ENCODE data around the gene WDR81.

Gene WDR81

DNA sequence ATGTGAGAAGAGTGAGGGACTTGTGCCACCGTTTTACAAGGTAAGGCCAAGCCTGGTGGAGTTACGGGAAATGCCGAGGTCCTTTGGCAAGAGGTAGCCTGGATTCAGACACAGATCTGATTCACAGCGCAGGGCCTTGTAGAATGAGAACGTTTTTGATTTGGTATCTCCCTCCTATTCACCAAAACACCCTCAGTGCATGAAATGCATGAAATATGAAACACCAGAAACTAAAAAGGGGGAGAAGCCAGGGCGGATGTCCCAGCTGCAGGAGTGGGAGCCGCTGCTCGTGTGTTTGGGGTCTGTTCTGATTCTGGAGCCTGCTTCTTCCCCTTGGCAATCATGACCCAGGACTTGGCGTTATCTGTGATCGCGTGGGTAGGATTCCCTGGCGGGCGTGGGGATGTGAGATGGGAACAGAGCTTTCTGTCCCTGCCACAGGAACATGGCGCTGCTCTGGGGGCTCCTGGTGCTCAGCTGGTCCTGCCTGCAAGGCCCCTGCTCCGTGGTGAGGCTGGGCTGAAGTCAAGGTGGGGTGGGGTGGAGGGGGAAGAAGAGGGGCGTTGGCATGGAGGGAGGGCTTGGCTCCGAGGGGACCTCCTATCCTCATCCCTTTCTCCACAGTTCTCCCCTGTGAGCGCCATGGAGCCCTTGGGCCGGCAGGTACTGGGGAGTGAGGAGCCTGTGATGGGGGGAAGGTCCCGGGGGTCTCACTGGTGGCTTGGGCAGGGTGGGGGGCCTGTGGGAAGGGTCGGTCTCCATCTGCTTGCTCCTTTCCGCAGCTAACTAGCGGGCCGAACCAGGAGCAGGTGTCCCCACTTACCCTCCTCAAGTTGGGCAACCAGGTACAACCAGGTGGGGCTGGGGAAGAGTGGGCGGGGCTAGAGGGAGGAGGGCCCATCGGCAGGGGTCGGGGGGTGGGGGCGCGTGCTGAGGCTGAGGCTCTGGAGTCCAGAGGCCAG is 20.3 kb downstream of the WDR81 start:
- Histone ChIP-seq H3K4me1 (ENCODE audit: control insufficient read depth, insufficient read depth, low read length) (no peaks in the 10 kb centered on the region), H3K4me3 (ENCODE audit: low read depth, low read length) (no peak overlapping the region), H3K27ac (ENCODE audit: extremely low read depth, low read depth, low read length) (no peak overlapping the region), H3K9me3 (ENCODE audit: control insufficient read depth, insufficient read depth, low read depth, low read length) (no peaks in the 10 kb centered on the region), H3K36me3 (ENCODE audit: control insufficient read depth in 2 of 2, insufficient read depth in 1 of 2, low read length in 2 of 2) (no peaks in the 10 kb centered on the region)
- CTCF ChIA-PET = no interaction called here
- TF ChIP-seq, protein P1, sequence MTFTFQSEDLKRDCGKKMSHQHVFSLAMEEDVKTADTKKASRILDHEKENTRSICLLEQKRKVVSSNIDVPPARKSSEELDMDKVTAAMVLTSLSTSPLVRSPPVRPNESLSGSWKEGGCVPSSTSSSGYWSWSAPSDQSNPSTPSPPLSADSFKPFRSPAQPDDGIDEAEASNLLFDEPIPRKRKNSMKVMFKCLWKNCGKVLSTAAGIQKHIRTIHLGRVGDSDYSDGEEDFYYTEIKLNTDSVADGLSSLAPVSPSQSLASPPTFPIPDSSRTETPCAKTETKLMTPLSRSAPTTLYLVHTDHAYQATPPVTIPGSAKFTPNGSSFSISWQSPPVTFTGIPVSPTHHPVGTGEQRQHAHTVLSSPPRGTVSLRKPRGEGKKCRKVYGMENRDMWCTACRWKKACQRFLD (tag by site-specific recombination; IDR thresholded peaks at IDR 0.05) = no peak
- TF ChIP-seq, protein P2, sequence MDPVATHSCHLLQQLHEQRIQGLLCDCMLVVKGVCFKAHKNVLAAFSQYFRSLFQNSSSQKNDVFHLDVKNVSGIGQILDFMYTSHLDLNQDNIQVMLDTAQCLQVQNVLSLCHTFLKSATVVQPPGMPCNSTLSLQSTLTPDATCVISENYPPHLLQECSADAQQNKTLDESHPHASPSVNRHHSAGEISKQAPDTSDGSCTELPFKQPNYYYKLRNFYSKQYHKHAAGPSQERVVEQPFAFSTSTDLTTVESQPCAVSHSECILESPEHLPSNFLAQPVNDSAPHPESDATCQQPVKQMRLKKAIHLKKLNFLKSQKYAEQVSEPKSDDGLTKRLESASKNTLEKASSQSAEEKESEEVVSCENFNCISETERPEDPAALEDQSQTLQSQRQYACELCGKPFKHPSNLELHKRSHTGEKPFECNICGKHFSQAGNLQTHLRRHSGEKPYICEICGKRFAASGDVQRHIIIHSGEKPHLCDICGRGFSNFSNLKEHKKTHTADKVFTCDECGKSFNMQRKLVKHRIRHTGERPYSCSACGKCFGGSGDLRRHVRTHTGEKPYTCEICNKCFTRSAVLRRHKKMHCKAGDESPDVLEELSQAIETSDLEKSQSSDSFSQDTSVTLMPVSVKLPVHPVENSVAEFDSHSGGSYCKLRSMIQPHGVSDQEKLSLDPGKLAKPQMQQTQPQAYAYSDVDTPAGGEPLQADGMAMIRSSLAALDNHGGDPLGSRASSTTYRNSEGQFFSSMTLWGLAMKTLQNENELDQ (tag by site-specific recombination; IDR thresholded peaks at IDR 0.05; ENCODE audit: low read depth) = no peak
- TF ChIP-seq, protein P3, sequence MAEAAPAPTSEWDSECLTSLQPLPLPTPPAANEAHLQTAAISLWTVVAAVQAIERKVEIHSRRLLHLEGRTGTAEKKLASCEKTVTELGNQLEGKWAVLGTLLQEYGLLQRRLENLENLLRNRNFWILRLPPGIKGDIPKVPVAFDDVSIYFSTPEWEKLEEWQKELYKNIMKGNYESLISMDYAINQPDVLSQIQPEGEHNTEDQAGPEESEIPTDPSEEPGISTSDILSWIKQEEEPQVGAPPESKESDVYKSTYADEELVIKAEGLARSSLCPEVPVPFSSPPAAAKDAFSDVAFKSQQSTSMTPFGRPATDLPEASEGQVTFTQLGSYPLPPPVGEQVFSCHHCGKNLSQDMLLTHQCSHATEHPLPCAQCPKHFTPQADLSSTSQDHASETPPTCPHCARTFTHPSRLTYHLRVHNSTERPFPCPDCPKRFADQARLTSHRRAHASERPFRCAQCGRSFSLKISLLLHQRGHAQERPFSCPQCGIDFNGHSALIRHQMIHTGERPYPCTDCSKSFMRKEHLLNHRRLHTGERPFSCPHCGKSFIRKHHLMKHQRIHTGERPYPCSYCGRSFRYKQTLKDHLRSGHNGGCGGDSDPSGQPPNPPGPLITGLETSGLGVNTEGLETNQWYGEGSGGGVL (tag by site-specific recombination; IDR thresholded peaks at IDR 0.05) = no peak
- TF ChIP-seq ZNF292 (tag by site-specific recombination; IDR thresholded peaks at IDR 0.05; ENCODE audit: borderline replicate concordance, low read depth) = no peak
- TF ChIP-seq YY1 (tag by site-specific recombination; IDR thresholded peaks at IDR 0.05) = no peak
- POLR2A ChIA-PET = interaction anchor here (0.7 kb wide), 2 partner anchors 29 to 38 kb away, joined by 3 to 4 read pairs; no protein-coding TSS in a partner anchor

DNA sequence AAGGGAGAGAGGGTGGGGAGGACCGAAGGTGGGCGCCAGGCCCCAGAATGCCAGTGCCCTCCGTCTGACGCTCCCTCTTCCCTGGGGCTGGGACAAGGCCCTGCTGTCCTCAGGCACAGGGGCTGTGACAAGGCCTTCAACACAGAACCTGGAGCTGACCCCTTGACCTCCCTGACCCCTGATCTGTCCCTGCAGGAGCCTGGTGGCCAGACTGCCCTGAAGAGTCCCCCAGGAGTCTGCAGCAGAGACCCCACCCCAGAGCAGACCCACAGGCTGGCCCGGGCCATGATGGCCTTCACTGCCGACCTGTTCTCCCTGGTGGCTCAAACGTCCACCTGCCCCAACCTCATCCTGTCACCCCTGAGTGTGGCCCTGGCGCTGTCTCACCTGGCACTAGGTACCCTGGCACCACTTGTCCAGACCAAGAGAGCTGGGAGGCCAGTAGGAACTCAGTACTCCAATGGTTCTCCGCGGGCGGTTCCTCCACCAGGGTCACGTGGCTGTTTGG is 21.1 kb downstream of the WDR81 start:
- CTCF ChIA-PET = interaction anchor here (0.7 kb wide), 1 partner anchor 38 kb away, joined by 4 read pairs; no protein-coding TSS in a partner anchor

More for the DNA sequence above, 21.1 kb downstream of the WDR81 start:
- no peak overlapping the region for H3K27ac ChIP-seq (ENCODE audit: extremely low read depth, low read depth, low read length)
- TF ChIP-seq, protein P4, sequence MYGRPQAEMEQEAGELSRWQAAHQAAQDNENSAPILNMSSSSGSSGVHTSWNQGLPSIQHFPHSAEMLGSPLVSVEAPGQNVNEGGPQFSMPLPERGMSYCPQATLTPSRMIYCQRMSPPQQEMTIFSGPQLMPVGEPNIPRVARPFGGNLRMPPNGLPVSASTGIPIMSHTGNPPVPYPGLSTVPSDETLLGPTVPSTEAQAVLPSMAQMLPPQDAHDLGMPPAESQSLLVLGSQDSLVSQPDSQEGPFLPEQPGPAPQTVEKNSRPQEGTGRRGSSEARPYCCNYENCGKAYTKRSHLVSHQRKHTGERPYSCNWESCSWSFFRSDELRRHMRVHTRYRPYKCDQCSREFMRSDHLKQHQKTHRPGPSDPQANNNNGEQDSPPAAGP (tag by site-specific recombination; IDR thresholded peaks at IDR 0.05) = no peak
- TF ChIP-seq, protein P5, sequence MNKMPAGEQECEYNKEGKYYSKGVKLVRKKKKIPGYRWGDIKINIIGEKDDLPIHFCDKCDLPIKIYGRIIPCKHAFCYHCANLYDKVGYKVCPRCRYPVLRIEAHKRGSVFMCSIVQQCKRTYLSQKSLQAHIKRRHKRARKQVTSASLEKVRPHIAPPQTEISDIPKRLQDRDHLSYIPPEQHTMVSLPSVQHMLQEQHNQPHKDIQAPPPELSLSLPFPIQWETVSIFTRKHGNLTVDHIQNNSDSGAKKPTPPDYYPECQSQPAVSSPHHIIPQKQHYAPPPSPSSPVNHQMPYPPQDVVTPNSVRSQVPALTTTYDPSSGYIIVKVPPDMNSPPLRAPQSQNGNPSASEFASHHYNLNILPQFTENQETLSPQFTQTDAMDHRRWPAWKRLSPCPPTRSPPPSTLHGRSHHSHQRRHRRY (tag by site-specific recombination; IDR thresholded peaks at IDR 0.05) = no peak
- no peak for TF ChIP-seq REPIN1 (tag by site-specific recombination; IDR thresholded peaks at IDR 0.05; ENCODE audit: low read depth)
- no peak for TF ChIP-seq ZNF138 (tag by site-specific recombination; IDR thresholded peaks at IDR 0.05; ENCODE audit: borderline replicate concordance)
- TF ChIP-seq ZNF660 (tag by site-specific recombination; IDR thresholded peaks at IDR 0.05) = no peak
- no peak for TF ChIP-seq ZNF664 (tag by site-specific recombination; IDR thresholded peaks at IDR 0.05)
- TF ChIP-seq ZFHX2 (tag by site-specific recombination; conservative IDR thresholded peaks at IDR 0.05) = no peak
- TF ChIP-seq ZNF140 (tag by site-specific recombination; IDR thresholded peaks at IDR 0.05) = no peak
- no peak for TF ChIP-seq ZNF311 (tag by site-specific recombination; IDR thresholded peaks at IDR 0.05; ENCODE audit: borderline replicate concordance)
- TF ChIP-seq, protein P6, sequence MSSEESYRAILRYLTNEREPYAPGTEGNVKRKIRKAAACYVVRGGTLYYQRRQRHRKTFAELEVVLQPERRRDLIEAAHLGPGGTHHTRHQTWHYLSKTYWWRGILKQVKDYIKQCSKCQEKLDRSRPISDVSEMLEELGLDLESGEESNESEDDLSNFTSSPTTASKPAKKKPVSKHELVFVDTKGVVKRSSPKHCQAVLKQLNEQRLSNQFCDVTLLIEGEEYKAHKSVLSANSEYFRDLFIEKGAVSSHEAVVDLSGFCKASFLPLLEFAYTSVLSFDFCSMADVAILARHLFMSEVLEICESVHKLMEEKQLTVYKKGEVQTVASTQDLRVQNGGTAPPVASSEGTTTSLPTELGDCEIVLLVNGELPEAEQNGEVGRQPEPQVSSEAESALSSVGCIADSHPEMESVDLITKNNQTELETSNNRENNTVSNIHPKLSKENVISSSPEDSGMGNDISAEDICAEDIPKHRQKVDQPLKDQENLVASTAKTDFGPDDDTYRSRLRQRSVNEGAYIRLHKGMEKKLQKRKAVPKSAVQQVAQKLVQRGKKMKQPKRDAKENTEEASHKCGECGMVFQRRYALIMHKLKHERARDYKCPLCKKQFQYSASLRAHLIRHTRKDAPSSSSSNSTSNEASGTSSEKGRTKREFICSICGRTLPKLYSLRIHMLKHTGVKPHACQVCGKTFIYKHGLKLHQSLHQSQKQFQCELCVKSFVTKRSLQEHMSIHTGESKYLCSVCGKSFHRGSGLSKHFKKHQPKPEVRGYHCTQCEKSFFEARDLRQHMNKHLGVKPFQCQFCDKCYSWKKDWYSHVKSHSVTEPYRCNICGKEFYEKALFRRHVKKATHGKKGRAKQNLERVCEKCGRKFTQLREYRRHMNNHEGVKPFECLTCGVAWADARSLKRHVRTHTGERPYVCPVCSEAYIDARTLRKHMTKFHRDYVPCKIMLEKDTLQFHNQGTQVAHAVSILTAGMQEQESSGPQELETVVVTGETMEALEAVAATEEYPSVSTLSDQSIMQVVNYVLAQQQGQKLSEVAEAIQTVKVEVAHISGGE (tag by site-specific recombination; conservative IDR thresholded peaks at IDR 0.05; ENCODE audit: low read depth) = no peak
- TF ChIP-seq ZFP41 (tag by site-specific recombination; IDR thresholded peaks at IDR 0.05; ENCODE audit: borderline replicate concordance) = no peak
- TF ChIP-seq ZNF221 (tag by site-specific recombination; IDR thresholded peaks at IDR 0.05; ENCODE audit: borderline replicate concordance) = no peak
- TF ChIP-seq ZNF324 (tag by site-specific recombination; IDR thresholded peaks at IDR 0.05) = no peak
- no peak for TF ChIP-seq ZBTB20 (tag by site-specific recombination; IDR thresholded peaks at IDR 0.05)
- TF ChIP-seq ZSCAN23 (tag by site-specific recombination; IDR thresholded peaks at IDR 0.05) = no peak
- TF ChIP-seq HOXA7 (CRISPR knock-in tag; IDR thresholded peaks at IDR 0.05; ENCODE audit: borderline replicate concordance) = no peak
- no peak overlapping the region for H3K4me3 ChIP-seq (ENCODE audit: low read depth, low read length)
- no peaks in the 10 kb centered on the region for H3K9me3 ChIP-seq (ENCODE audit: control insufficient read depth, insufficient read depth, low read depth, low read length)
- POLR2A ChIA-PET = interaction anchor here (0.7 kb wide), 1 partner anchor 29 kb away, joined by 4 read pairs; no protein-coding TSS in a partner anchor
- no peaks in the 10 kb centered on the region for H3K36me3 ChIP-seq (ENCODE audit: control insufficient read depth in 2 of 2, insufficient read depth in 1 of 2, low read length in 2 of 2)
- no peaks in the 10 kb centered on the region for H3K4me1 ChIP-seq (ENCODE audit: control insufficient read depth, insufficient read depth, low read length)

Data from HEK293 (cell line).